Hematopoietic multipotent progenitor cell treated with erythropoietin and hydrocortisone succinate and interleukin-3 and kit ligand, for 17 days (in vitro differentiated cells): ENCODE measurements around the gene NFASC.

Experiments
- DNase-seq: peaks from one replicate; pipeline ENCODE4 v3.0.0-alpha.2; 2015; ENCODE audit warnings: low spot score

NFASC gene

DNA sequence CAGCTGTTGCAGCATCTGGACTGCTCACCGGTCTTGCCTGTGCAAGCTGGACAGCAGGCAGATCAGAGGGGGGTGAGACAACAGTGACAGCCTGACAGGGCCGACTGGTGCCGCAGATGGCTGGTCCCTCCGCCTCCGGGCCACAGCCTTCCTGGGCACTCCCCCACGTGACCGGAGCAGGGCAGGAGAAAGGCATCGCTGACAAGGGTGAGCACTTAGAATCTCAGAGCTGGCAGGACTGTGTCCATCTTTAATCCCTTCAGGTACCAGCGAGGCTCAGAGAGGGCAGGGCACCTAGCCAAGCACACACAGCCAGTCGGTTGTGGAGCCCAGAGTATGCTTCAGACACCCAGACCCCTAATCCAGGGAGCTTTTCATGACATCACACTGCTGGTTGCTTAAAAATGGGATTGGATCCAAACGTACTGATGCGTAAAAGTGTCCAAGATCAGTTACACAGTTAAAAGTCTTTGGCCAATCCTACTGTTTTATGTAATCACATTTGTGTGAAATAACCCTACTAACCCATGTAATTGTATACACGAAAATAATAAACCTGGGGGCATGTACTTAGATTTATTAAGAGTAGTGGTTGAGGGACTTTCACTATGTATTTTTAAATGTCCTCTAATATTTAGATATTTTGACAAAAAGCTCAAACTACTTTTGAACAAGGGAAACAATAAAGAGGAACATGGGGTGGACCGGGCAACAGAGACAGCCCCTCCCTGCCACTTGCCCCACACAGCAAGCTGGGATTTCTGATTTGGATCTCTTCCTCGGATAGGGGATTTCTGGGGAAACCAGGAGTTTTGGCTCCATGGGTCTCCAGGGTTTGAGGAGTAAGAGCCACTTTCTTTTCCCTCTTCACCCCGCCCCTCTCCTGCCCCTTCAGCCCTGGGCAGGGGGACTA lies 171.6 kb downstream of the NFASC start:
- no peak for DNase-seq

DNA sequence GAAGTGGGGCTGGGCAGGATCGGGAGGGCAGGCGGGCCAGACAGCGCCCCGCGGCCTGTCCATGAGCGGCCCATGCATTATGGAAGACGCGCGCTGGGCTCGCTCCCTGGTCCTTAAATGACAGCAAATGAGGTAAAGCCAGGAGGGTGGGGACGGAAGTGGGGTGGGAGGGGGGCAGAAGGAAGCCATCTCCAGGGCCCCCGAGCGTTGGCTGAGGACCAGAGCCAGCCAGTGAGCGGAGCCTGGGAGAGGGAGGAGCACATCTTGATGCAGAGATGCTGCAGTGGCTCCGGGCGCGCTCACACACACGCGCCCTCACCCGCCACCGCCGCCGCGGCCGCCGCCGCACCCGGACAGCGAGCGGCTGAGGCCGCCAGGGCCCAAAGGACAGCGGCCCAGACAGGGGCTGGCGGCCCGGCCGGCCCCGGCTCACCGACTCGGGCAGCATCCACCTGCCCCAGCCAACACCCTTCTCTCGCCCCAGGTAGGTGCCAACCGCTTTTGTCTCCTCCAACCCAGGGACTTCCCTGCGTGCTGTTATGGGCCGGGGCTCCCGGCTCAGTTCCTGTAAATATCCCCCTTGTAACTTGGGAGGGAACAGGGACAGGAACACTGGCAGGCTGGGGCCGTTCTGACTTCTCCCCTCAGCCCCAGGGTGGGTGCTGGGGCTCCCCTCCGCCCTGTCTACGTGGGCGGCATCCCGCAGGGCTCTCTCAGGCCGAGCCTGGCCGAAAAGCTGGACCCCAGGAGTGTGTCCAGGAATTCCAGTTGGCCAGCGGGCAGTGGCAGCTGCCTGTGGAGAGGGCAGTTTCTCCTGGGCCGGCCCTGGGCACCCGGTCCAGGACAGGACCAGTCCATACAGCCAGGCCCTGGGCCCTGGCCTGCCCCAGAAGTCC lies 172.5 kb downstream of the NFASC start, which contains the start of gene CNTN2:
CNTN2 (plus strand) TSS at position 302 of the 896 bp plus-strand sequence. CDS start 9,974 bp downstream, outside the sequence.
- no peak for DNase-seq

DNA sequence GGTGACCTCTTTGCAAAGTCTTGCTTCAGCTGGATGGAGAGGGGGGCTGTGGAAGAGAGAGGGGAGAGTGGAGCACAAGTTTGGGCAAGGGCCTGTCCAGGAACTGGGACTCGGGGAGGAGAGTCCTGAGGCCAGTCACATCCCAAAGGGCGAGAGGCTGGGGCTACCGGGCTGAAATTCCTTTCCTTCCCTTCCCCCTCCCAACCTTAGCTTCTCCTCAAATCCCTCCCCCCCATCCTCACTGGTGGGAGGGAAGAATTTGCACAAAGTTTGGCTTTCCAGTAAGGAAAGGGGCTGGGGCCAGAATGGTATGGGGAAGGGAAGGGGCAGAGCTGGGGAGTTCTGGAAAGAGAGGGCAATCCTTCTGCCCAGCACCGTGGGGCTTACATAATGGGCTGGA lies 173.2 kb downstream of the NFASC start:
- no peak for DNase-seq

- no peak for DNase-seq
Observed at GRCh38 chr1:205044741-205045140, 174.1 kb downstream of the NFASC start.

- no peak for DNase-seq
Observed at GRCh38 chr1:205045146-205045545, 174.5 kb downstream of the NFASC start.

- no peak for DNase-seq
Observed at GRCh38 chr1:205046870-205047269, 176.2 kb downstream of the NFASC start.

DNA sequence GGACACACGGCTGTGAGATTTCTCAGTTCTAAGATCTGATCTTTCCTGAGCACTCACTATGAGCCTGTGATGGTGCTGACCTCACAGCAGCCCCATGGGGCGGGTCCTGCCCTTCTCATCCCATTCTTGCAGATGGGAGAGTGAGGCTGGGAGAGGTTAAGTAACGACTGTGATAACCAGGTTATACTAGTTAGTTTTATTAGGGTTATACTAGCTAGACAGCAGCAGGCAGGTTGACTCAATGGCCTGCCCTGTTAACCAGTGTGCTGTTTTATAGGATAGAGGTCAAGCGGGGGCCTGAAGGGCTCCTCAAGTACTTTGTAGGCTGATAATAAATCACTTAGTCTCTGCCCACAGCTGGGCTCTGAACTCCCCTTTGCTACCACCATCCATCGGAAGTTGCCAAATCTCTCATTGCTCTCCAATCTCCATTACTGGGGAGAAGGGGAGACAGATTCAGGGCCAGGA lies 177.1 kb downstream of the NFASC start:
- DNase-seq = no peak

- DNase-seq = no peak
Observed at GRCh38 chr1:205048382-205048781, 177.7 kb downstream of the NFASC start.

DNA sequence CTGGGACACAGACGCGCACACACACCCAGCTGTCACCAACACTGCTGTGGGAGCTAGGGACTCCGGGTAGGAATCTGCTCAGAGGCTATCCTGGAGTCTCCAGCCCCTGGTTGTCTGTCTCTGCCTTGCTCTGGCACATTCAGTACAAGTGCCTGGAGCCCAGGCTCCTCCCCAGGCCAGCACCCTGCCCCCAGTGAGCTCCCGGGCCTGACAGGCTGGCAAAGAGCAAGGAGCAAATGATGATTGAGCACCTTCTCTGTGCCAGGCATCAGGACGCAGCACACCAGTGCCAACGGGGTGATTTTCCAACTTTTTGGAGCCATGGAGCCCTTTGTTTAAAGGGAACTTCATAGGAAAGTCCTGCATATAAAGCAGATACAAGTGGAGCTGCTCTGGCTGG lies 178.8 kb downstream of the NFASC start:
- DNase-seq = no peak

- DNase-seq = no peak
Observed at GRCh38 chr1:205052690-205053089, 182.0 kb downstream of the NFASC start.

DNA sequence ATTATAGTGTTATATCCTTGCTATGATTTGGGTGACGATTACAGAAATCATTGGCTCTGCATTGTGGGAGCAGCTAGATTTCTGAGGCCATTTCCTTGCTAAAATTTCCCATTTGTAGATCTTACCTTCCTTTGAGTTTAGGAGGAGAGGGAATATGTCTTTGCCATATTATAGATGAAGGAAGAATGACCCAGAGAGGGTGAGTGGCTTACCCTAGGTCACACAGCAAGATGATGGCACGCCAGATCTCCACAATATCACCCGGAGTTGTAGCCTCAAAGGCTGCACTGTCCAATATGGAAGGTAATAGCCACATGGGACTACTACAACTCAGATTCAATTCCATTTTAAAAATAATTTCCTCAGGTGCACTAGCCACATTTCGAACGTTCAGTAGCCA lies 182.6 kb downstream of the NFASC start:
- DNase-seq = no peak

DNA sequence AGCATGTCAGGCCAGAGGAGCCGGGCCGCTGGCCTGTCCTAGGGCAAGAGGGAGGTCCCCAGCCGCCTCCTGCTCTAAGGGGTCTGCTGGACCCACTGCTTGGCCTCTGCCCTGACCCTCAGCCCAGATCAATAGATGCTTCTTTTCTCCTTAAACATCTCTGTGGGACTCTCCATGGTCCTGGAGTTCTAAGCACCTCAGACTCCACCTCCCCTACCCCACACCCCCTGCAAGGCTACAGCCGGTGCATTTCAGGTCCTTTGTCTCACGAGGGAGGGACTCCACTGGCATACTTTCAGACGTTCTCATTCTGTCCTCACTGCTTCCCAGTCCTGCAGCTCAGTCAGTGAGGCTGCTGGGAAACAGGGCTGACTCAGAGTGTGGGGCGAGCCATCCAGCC lies 183.4 kb downstream of the NFASC start:
- DNase-seq = no peak

GRCh38 chr1:205056188-205056611 lies 185.5 kb downstream of the NFASC start:
- no peak for DNase-seq

DNA sequence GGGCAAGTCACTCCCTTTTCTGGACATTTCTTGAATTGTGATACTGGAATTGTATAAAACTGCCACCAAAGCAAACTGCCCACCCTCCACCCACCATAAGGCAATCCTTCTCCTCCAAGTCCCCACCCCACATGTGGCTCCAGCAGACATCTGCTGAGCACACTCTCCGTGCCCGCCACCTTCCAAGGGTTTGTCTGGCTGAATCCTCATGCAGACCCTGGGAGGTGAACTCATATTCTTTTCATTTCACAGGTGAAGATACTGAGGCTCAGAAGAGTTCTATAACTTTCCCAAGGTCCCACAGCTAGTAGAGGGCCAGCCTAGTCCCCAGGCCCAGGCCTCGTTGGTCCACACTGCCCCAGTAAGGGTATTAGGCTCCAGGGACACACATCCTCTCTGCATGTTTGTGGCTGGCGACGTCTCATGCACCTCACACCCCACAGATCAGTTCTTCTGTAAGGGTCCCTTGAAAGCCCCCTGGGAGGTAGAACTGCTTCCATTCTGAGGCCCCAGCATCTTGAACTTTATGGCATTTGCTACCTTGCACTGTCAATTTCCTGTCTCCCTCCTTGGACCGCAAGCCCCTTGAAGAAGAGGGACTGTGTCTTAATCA lies 186.4 kb downstream of the NFASC start:
- no peak for DNase-seq

GRCh38 chr1:205057808-205058575 lies 187.3 kb downstream of the NFASC start:
- no peak for DNase-seq

DNA sequence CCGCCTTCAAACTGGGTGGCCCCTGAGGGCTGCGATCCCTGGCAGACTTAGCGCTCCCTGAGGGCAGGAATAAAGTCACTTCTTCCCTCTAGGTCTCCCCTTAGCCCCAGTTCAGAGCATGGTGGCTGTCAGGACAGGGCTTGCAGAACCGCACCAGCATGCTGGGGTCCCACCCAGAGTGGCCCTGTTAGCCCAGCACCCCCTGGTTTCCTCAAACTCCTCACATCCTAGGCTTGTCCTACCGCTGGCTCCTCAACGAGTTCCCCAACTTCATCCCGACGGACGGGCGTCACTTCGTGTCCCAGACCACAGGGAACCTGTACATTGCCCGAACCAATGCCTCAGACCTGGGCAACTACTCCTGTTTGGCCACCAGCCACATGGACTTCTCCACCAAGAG lies 188.2 kb downstream of the NFASC start:
- DNase-seq = no peak

DNA sequence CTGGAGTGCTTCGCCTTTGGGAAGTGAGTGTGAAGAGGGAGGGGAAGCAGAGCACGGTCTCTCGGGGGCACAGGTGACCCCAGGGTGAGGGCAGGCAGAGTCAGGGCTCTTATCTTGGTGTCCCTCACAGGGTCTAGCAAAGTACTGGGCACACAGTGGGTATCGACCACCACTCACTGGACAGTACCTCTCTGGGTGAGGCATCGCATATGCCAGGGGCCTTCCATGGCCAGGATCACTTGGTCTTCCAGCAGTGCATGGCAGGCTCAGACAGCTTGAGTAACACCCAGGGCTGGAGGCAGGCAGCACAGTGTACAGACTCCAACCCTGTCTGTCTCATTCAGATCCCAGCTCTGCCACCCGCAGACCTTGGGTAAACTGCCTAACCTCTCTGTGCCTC lies 189.0 kb downstream of the NFASC start:
- DNase-seq = no peak

GRCh38 chr1:205060746-205061145 lies 190.1 kb downstream of the NFASC start:
- no peak for DNase-seq

DNA sequence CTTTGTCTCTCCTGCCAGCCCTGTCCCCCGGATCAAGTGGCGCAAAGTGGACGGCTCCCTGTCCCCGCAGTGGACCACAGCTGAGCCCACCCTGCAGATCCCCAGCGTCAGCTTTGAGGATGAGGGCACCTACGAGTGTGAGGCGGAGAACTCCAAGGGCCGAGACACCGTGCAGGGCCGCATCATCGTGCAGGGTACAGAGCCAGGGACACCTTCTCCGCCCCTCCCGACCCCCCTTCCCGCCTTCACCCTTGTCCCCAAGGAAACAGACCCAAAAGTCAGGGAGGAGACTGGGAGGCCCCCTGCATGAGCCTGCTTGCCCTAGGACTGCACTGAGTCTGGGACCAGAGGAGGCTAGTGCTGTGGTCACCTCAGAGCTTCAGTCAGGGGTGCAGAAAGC lies 190.6 kb downstream of the NFASC start:
- DNase-seq = no peak

GRCh38 chr1:205061665-205062069 lies 191.0 kb downstream of the NFASC start:
- peak; percentile 53 for DNase-seq

- no peak for DNase-seq
Observed at GRCh38 chr1:205062319-205062718, 191.7 kb downstream of the NFASC start.
